Nephron (organoid): ENCODE results near the gene CHST3.
A peak's percentile ranks its signal among the peaks of the same experiment; 100 is the strongest.

Experiments used
- H3K27ac Mint-ChIP-seq, 3 experiments: 2 replicates each; pipeline ENCODE4 v1.8.0; 2020; ENCODE audit warnings: mixed read lengths in 3 of 3, mild to moderate bottlenecking in 2 of 3, moderate library complexity in 1 of 3
- H3K27me3 Mint-ChIP-seq: 2 replicates; pipeline ENCODE4 v1.8.0; 2021; ENCODE audit warnings: low read depth, mild to moderate bottlenecking, moderate library complexity, mixed read lengths
- H3K36me3 Mint-ChIP-seq: 2 replicates; pipeline ENCODE4 v1.8.0; 2020; ENCODE audit warnings: low read depth, mixed read lengths
- H3K4me1 Mint-ChIP-seq: 2 replicates; pipeline ENCODE4 v1.8.0; 2020; ENCODE audit warnings: mixed read lengths
- H3K4me3 Mint-ChIP-seq, 3 experiments: 2 replicates each; pipeline ENCODE4 v1.8.0; 2020; ENCODE audit warnings: mild to moderate bottlenecking in 3 of 3, mixed read lengths in 3 of 3, moderate library complexity in 2 of 3
- H3K9me3 Mint-ChIP-seq: 2 replicates; pipeline ENCODE4 v1.8.0; 2020; ENCODE audit warnings: mixed read lengths
- TF ChIP-seq, protein P1 (sequence below), 3 experiments: fragments of 200-600 bp; sonication (generic); IDR thresholded peaks; one replicate each; pipeline ENCODE4 v1.5.0; 2021; ENCODE audit warnings: antibody characterized with exemption in 3 of 3; ENCODE audit not compliant: unreplicated experiment in 3 of 3

Gene CHST3

GRCh38 chr10:72025400-72025799 lies 61.2 kb downstream of the CHST3 start:
- TF ChIP-seq, protein P1, sequence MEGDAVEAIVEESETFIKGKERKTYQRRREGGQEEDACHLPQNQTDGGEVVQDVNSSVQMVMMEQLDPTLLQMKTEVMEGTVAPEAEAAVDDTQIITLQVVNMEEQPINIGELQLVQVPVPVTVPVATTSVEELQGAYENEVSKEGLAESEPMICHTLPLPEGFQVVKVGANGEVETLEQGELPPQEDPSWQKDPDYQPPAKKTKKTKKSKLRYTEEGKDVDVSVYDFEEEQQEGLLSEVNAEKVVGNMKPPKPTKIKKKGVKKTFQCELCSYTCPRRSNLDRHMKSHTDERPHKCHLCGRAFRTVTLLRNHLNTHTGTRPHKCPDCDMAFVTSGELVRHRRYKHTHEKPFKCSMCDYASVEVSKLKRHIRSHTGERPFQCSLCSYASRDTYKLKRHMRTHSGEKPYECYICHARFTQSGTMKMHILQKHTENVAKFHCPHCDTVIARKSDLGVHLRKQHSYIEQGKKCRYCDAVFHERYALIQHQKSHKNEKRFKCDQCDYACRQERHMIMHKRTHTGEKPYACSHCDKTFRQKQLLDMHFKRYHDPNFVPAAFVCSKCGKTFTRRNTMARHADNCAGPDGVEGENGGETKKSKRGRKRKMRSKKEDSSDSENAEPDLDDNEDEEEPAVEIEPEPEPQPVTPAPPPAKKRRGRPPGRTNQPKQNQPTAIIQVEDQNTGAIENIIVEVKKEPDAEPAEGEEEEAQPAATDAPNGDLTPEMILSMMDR (IDR thresholded peaks at IDR 0.05; ENCODE audit: unreplicated experiment in 3 of 3): no peak
- Mint-ChIP-seq H3K27me3 (peaks cover 7% of the 10 kb centered on the region), H3K4me1 (peaks cover 63% of the 10 kb centered on the region), H3K4me3 (no peak overlapping the region), H3K9me3 (peaks cover 4% of the 10 kb centered on the region), H3K36me3 (no peaks in the 10 kb centered on the region), H3K27ac (peak overlapping the region in 2 of 3 experiments; percentile 6 to 91)

DNA sequence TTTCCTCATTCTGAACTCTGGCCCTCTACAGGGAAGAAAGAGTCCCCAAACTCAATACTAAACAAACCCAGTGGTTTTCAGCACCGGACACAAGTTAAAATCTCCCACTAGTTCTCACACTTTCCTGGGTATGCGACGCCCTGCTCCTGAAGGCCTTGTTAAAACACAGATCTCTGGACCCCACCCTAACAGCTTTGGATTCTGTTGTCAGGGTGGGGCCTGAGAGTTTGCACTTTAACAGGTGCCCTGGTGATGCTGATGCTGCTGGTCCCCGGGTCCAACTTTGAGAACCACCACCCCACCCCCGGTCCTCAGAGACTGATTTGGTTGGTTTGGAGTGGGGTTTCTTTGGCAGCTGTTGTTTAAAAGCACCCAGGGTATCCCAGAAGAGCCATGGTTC lies 61.6 kb downstream of the CHST3 start:
- Mint-ChIP-seq H3K4me1 (peaks cover 67% of the 10 kb centered on the region), H3K4me3 (no peak overlapping the region), H3K27ac (peak overlapping the region in 2 of 3 experiments; percentile 6 to 94), H3K27me3 (peaks cover 10% of the 10 kb centered on the region), H3K36me3 (no peaks in the 10 kb centered on the region), H3K9me3 (peaks cover 4% of the 10 kb centered on the region)
- TF ChIP-seq, protein P1 (IDR thresholded peaks at IDR 0.05; ENCODE audit: unreplicated experiment in 3 of 3): no peak

GRCh38 chr10:72026278-72027111 lies 62.3 kb downstream of the CHST3 start:
- H3K36me3 Mint-ChIP-seq: no peaks in the 10 kb centered on the region
- peaks cover 10% of the 10 kb centered on the region for H3K27me3 Mint-ChIP-seq
- H3K9me3 Mint-ChIP-seq: peaks cover 4% of the 10 kb centered on the region
- H3K4me3 Mint-ChIP-seq: no peak overlapping the region
- peak overlapping the region; percentile 21 to 94 (median 39) for H3K27ac Mint-ChIP-seq
- TF ChIP-seq, protein P1 (IDR thresholded peaks at IDR 0.05; ENCODE audit: unreplicated experiment in 3 of 3): no peak
- H3K4me1 Mint-ChIP-seq: peaks cover 64% of the 10 kb centered on the region

- Mint-ChIP-seq H3K4me3 (peak overlapping the region in 1 of 3 experiments; percentile 39), H3K27me3 (peaks cover 10% of the 10 kb centered on the region), H3K27ac (peak overlapping the region; percentile 17 to 94 (median 84)), H3K4me1 (peaks cover 65% of the 10 kb centered on the region), H3K36me3 (no peaks in the 10 kb centered on the region), H3K9me3 (peaks cover 4% of the 10 kb centered on the region)
- TF ChIP-seq, protein P1 (IDR thresholded peaks at IDR 0.05; ENCODE audit: unreplicated experiment in 3 of 3): no peak
Observed at GRCh38 chr10:72027498-72027897, 63.3 kb downstream of the CHST3 start.

- H3K27me3 Mint-ChIP-seq: peaks cover 8% of the 10 kb centered on the region
- peak overlapping the region in 1 of 3 experiments; percentile 9 for H3K4me3 Mint-ChIP-seq
- no peaks in the 10 kb centered on the region for H3K36me3 Mint-ChIP-seq
- H3K27ac Mint-ChIP-seq: peak overlapping the region in 2 of 3 experiments; percentile 26 to 94
- TF ChIP-seq, protein P1 (IDR thresholded peaks at IDR 0.05; ENCODE audit: unreplicated experiment in 3 of 3): no peak
- peaks cover 70% of the 10 kb centered on the region for H3K4me1 Mint-ChIP-seq
- H3K9me3 Mint-ChIP-seq: peaks cover 4% of the 10 kb centered on the region
Observed at GRCh38 chr10:72029414-72029813, 65.2 kb downstream of the CHST3 start.
